GM12801 (cell line): ENCODE measurements around the gene CSTF3.

ENCODE experiments used
- CTCF ChIP-seq: IDR thresholded peaks from one replicate; pipeline ENCODE4 v1.5.1; 2011; ENCODE audit warnings: control low read depth; ENCODE audit not compliant: insufficient read length; ENCODE audit errors: extremely low read depth

The CSTF3 gene

GRCh38 chr11:33187998-33188722, 26.9 kb upstream of the CSTF3 start:
- TF ChIP-seq CTCF, result no peak

GRCh38 chr11:33185756-33186155, 24.5 kb upstream of the CSTF3 start:
- TF ChIP-seq CTCF, result no peak

GRCh38 chr11:33182246-33182878, 21.1 kb upstream of the CSTF3 start:
- no peak for TF ChIP-seq CTCF

- no peak for TF ChIP-seq CTCF
Measured at GRCh38 chr11:33179348-33179803, 18.1 kb upstream of the CSTF3 start.

- no peak for TF ChIP-seq CTCF
Measured at GRCh38 chr11:33178443-33179180, 17.3 kb upstream of the CSTF3 start.

- TF ChIP-seq CTCF, result no peak
Measured at GRCh38 chr11:33177676-33178336, 16.5 kb upstream of the CSTF3 start.

GRCh38 chr11:33172996-33173395, 11.7 kb upstream of the CSTF3 start:
- TF ChIP-seq CTCF, result no peak
